MCF 10A (cell line): ENCODE results near the gene YIPF5. TPM values are rescaled to one million over a fixed set of nuclear protein-coding genes. Genes with fewer than 3 reads are reported as not detected.

Experiments
- BruUV-seq: library from RNA; stranded (reverse); fragments of 400-500 nt; replicated peaks from 2 replicates; lab custom pipeline; 2021; lab: Mats Ljungman, UMichigan
- CTCF ChIA-PET: fragments of 300-600 bp; sonication (Branson Sonifier 250); formaldehyde crosslinking; extraction: SDS; loops from one replicate; lab custom pipeline; 2021; ENCODE audit warnings: antibody characterized with exemption, inconsistent platforms; lab: Yijun Ruan, JAX
- POLR2A ChIA-PET: fragments of 300-600, 350-650 bp; sonication (Branson Sonifier 250); formaldehyde crosslinking; extraction: SDS; loops from one replicate; lab custom pipeline; 2020; ENCODE audit warnings: antibody characterized with exemption, inconsistent platforms; lab: Yijun Ruan, JAX
- DNase-seq: peaks from one replicate; pipeline ENCODE4 v3.0.0-alpha.2; 2018; ENCODE audit not compliant: unreplicated experiment
- H3K27ac Mint-ChIP-seq: one replicate; pipeline ENCODE4 v1.8.0; 2022; ENCODE audit warnings: mild to moderate bottlenecking, low read depth, mixed read lengths; ENCODE audit not compliant: unreplicated experiment
- H3K27me3 Mint-ChIP-seq: one replicate; pipeline ENCODE4 v1.8.0; 2022; ENCODE audit warnings: mixed read lengths; ENCODE audit not compliant: insufficient read depth, unreplicated experiment
- H3K36me3 Mint-ChIP-seq: one replicate; pipeline ENCODE4 v1.8.0; 2022; ENCODE audit warnings: mild to moderate bottlenecking, moderate library complexity, mixed read lengths; ENCODE audit not compliant: insufficient read depth, unreplicated experiment
- H3K4me1 Mint-ChIP-seq: one replicate; pipeline ENCODE4 v1.8.0; 2022; ENCODE audit warnings: mixed read lengths; ENCODE audit not compliant: insufficient read depth, unreplicated experiment
- H3K4me3 Mint-ChIP-seq: one replicate; pipeline ENCODE4 v1.8.0; 2022; ENCODE audit warnings: mild to moderate bottlenecking, moderate library complexity, mixed read lengths; ENCODE audit not compliant: unreplicated experiment
- H3K9me3 Mint-ChIP-seq: one replicate; pipeline ENCODE4 v1.8.0; 2022; ENCODE audit warnings: mixed read lengths; ENCODE audit not compliant: unreplicated experiment
- CTCF ChIP-seq: fragments of 200-600 bp; IDR thresholded peaks from one replicate; pipeline ENCODE4 v1.8.0; 2022; ENCODE audit warnings: antibody characterized with exemption, mild to moderate bottlenecking; ENCODE audit not compliant: unreplicated experiment
- intact Hi-C: fragments of 100-400 bp; cut with micrococcal nuclease; formaldehyde crosslinking; loops from 2 replicates; pipeline ENCODE4 v1.14.1; 2022
- total RNA-seq: library from RNA; stranded (reverse); gene quantifications from 2 replicates; pipeline ENCODE4 v1.2.3, GENCODE V29; 2022

YIPF5 gene
- total RNA-seq, 1 experiment from 2014 or later: 88.7 TPM

DNA sequence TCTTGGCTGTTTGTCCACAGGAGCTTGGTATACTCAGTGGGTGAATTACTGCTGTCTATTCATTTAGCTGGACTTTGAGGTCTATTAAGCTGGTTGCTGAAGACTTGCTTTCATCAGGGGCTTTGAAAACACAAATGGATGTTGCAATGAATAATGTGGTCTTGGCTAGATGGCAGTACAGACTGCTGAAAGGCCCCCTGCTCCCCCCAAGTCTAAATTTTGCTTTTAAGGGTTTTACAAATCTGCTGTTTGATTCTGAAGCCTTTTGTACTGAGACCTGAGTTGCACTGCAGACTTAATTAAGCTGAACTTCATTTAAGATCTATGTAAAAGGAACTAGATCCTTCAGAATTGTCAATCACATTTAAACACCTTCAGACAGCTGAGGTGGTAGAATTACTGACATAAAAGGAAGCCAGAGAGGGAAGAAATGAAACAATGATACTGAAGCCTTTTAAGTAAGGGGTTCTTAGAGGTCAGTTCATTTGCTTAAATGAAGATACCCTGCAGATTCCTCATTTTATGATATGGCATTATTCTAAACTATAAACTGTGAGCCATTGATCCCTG, 37.5 kb upstream of the YIPF5 start:
- no peaks in the 10 kb centered on the region for H3K9me3 Mint-ChIP-seq
- CTCF ChIA-PET: interaction anchor here (0.6 to 7.1 kb wide), 7 partner anchors 19 to 1921 kb away, joined by 3 to 92 read pairs (median 4); no protein-coding TSS in a partner anchor
- no TSS peak for BruUV-seq
- intact Hi-C loops: no loop called here
- peaks cover 6% of the 10 kb centered on the region for H3K4me1 Mint-ChIP-seq
- no peak overlapping the region for H3K4me3 Mint-ChIP-seq
- H3K36me3 Mint-ChIP-seq: no peaks in the 10 kb centered on the region
- H3K27ac Mint-ChIP-seq: no peak overlapping the region
- POLR2A ChIA-PET: interaction anchor here (1.5 kb wide), 1 partner anchor 14 kb away, joined by 3 read pairs; no protein-coding TSS in a partner anchor
- peaks cover 64% of the 10 kb centered on the region for H3K27me3 Mint-ChIP-seq
- TF ChIP-seq CTCF: no peak
- DNase-seq: no peak

- TF ChIP-seq CTCF: no peak
- Mint-ChIP-seq H3K27me3 (peaks cover 54% of the 10 kb centered on the region), H3K27ac (no peak overlapping the region), H3K4me1 (peaks cover 15% of the 10 kb centered on the region), H3K36me3 (no peaks in the 10 kb centered on the region), H3K4me3 (no peak overlapping the region), H3K9me3 (no peaks in the 10 kb centered on the region)
- CTCF ChIA-PET: interaction anchor here (0.6 to 7.1 kb wide), 16 partner anchors 8 to 1914 kb away, joined by 3 to 92 read pairs (median 5); no protein-coding TSS in a partner anchor
- POLR2A ChIA-PET: interaction anchor here (0.7 to 0.8 kb wide), 2 partner anchors 989 to 1290 kb away, joined by 3 read pairs; no protein-coding TSS in a partner anchor
- DNase-seq: no peak
- no TSS peak for BruUV-seq
- intact Hi-C loops: no loop called here
Measured at GRCh38 chr5:144206141-144206540, 35.7 kb upstream of the YIPF5 start.

DNA sequence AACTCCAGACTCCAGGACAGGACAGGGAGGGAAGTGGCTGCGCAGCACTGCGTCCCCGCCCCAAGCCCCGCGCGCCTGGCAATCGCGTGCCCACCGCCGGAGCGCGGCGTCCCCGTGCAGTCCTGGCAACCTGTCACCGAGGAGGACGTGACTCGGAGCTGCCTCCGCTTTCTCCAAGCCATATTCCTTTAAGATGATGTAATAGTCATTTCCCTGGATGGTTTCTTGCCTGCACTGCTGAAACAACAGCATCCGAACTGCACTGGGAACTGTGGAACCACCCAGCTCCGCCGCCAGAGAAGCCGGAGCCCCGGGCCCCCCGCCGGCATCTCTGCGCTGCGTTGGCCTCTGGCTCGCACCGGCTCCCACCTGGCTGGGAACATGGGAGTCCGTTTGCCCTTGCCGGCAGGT, 34.7 kb upstream of the YIPF5 start:
- Mint-ChIP-seq H3K4me3 (peak overlapping the region; percentile 22), H3K36me3 (no peaks in the 10 kb centered on the region), H3K27me3 (peaks cover 54% of the 10 kb centered on the region), H3K27ac (no peak overlapping the region), H3K9me3 (no peaks in the 10 kb centered on the region), H3K4me1 (peaks cover 15% of the 10 kb centered on the region)
- peak; percentile 30 for DNase-seq
- ChIA-PET CTCF (interaction anchor here (0.6 to 7.1 kb wide), 17 partner anchors 9 to 1683 kb away, joined by 3 to 92 read pairs (median 4); no protein-coding TSS in a partner anchor), POLR2A (no interaction called here)
- BruUV-seq: no TSS peak
- TF ChIP-seq CTCF: no peak
- intact Hi-C loops: loop anchor here (1.0 to 2.0 kb wide), 2 partner anchors 494 to 1033 kb away; no protein-coding TSS in a partner anchor
